Karpas-422 (cell line): ENCODE data around the gene TMEM131L. TPM values are rescaled to one million over a fixed set of nuclear protein-coding genes. Genes with fewer than 3 reads are reported as not detected.
"Not testable (repeated sequence)": the region's sequence is repeated elsewhere in the genome, so short reads cannot be mapped to it uniquely, and the experiment has no call there.

ENCODE experiments used
- DNase-seq: peaks from one replicate; pipeline ENCODE4 v3.0.0-alpha.2; 2015
- H2AFZ ChIP-seq: fragments of 200-600 bp; sonication (generic); 2 replicates; pipeline ENCODE4 v1.6.1; 2014; ENCODE audit warnings: antibody characterized with exemption, low read length, mixed read lengths
- H3K27ac ChIP-seq: fragments of 200-600 bp; sonication (generic); 2 replicates; pipeline ENCODE4 v1.5.1; 2014; ENCODE audit warnings: mild to moderate bottlenecking, low read length, moderate library complexity
- H3K27me3 ChIP-seq: fragments of 200-600 bp; sonication (generic); 2 replicates; pipeline ENCODE4 v1.6.1; 2014; ENCODE audit warnings: low read length, mixed read lengths
- H3K36me3 ChIP-seq: fragments of 200-600 bp; sonication (generic); 2 replicates; pipeline ENCODE4 v1.6.1; 2014; ENCODE audit warnings: low read length, mixed read lengths; ENCODE audit not compliant: insufficient read depth
- H3K4me1 ChIP-seq: fragments of 200-600 bp; sonication (generic); 2 replicates; pipeline ENCODE4 v1.6.1; 2014; ENCODE audit warnings: mild to moderate bottlenecking, low read length, mixed read lengths
- H3K4me2 ChIP-seq: fragments of 200-600 bp; sonication (generic); 2 replicates; pipeline ENCODE4 v1.6.1; 2014; ENCODE audit warnings: low read length, low read depth, mild to moderate bottlenecking; ENCODE audit not compliant: poor library complexity, severe bottlenecking
- H3K4me3 ChIP-seq: fragments of 200-600 bp; sonication (generic); 2 replicates; pipeline ENCODE4 v1.5.1; 2014; ENCODE audit warnings: mild to moderate bottlenecking, antibody characterized with exemption, low read length, mixed read lengths
- H3K79me2 ChIP-seq: fragments of 200-600 bp; sonication (generic); 2 replicates; pipeline ENCODE4 v1.6.1; 2014; ENCODE audit warnings: mild to moderate bottlenecking, low read length, mixed read lengths
- H3K9ac ChIP-seq: fragments of 200-600 bp; sonication (generic); 2 replicates; pipeline ENCODE4 v1.6.0; 2014; ENCODE audit warnings: low read length
- H3K9me2 ChIP-seq: fragments of 200-600 bp; sonication (generic), shearing (Covaris generic); replicated peaks from 2 replicates; pipeline ENCODE4 v1.6.0; 2014; ENCODE audit warnings: mild to moderate bottlenecking, low read length, moderate library complexity; ENCODE audit not compliant: insufficient read depth
- H3K9me3 ChIP-seq: fragments of 300-700, 200-600 bp; sonication (generic); 2 replicates; pipeline ENCODE4 v1.6.1; 2014; ENCODE audit warnings: low read length, mixed read lengths
- H4K20me1 ChIP-seq: fragments of 200-600 bp; sonication (generic); 2 replicates; pipeline ENCODE4 v1.6.1; 2014; ENCODE audit warnings: mild to moderate bottlenecking, antibody characterized with exemption, low read length, low read depth; ENCODE audit not compliant: insufficient read depth
- total RNA-seq: library from RNA; depleted of rRNA; stranded (reverse); fragments of >200 nt; shearing (Covaris generic); gene quantifications from 2 replicates; pipeline ENCODE4 v1.2.3, GENCODE V29; 2014; ENCODE audit warnings: low replicate concordance; rRNA removed

The TMEM131L gene, protein sequence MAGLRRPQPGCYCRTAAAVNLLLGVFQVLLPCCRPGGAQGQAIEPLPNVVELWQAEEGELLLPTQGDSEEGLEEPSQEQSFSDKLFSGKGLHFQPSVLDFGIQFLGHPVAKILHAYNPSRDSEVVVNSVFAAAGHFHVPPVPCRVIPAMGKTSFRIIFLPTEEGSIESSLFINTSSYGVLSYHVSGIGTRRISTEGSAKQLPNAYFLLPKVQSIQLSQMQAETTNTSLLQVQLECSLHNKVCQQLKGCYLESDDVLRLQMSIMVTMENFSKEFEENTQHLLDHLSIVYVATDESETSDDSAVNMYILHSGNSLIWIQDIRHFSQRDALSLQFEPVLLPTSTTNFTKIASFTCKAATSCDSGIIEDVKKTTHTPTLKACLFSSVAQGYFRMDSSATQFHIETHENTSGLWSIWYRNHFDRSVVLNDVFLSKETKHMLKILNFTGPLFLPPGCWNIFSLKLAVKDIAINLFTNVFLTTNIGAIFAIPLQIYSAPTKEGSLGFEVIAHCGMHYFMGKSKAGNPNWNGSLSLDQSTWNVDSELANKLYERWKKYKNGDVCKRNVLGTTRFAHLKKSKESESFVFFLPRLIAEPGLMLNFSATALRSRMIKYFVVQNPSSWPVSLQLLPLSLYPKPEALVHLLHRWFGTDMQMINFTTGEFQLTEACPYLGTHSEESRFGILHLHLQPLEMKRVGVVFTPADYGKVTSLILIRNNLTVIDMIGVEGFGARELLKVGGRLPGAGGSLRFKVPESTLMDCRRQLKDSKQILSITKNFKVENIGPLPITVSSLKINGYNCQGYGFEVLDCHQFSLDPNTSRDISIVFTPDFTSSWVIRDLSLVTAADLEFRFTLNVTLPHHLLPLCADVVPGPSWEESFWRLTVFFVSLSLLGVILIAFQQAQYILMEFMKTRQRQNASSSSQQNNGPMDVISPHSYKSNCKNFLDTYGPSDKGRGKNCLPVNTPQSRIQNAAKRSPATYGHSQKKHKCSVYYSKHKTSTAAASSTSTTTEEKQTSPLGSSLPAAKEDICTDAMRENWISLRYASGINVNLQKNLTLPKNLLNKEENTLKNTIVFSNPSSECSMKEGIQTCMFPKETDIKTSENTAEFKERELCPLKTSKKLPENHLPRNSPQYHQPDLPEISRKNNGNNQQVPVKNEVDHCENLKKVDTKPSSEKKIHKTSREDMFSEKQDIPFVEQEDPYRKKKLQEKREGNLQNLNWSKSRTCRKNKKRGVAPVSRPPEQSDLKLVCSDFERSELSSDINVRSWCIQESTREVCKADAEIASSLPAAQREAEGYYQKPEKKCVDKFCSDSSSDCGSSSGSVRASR (N-terminal part only)
- 28.0 and 54.8 TPM in 2 replicates for total RNA-seq

DNA sequence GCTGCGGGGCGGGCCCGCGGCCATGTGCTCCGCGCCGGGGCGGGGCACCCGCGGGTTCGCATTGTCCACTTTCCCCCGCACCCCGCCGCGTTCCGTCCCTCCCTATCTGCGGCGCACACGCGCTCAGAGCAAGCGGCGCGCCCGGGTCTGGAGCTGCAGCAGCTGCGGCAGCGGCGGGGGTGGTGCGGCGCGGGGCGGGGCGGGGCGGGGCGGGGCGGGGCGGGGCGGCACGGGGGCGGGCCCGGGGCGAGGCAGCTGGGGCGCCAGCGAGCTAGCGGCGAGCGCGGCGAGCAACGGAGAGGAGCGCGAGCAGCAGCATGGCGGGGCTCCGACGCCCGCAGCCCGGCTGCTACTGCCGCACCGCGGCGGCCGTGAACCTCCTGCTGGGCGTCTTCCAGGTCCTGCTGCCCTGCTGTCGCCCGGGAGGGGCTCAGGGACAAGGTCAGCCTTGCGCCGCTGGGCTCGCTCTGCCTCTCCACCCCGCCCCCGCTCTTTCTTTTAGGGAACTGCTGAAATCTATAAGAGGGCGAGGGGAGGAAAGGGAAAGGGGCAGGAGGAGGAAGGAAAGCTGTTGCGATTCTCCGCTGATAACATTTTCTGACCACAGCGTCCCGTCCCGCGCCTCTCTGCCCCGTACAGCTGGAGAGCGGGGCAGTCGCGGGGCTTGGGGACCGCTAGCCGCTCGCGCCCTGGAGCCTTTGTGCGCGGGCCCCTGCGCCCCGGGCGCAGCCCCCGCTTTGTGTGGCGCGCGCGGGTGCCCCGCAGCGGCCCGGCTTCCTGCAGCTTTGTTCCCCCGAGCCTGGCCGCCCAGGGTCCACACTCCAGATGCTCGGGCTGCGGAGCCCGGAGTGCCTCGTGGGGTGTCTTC is at the start of gene TMEM131L:
Gene TMEM131L, plus strand, starts transcription at position 280 of the 868 bp plus-strand sequence. Its CDS starts 38 bp downstream, at position 318.
- Histone ChIP-seq H3K4me3 (peak within 1 kb of the TSS; percentile 77), H4K20me1 (peaks cover 34% of the 10 kb centered on the region), H3K27ac (peak within 1 kb of the TSS; percentile 88), H3K4me2 (peak within 1 kb of the TSS; percentile 99), H3K9me2 (no peaks in the 10 kb centered on the region), H3K9me3 (no peaks in the 10 kb centered on the region), H3K36me3 (peaks cover 15% of the 10 kb centered on the region), H3K9ac (peak within 1 kb of the TSS; percentile 83), H3K27me3 (no peaks in the 10 kb centered on the region), H3K79me2 (peaks cover 24% of the 10 kb centered on the region), H3K4me1 (peaks cover 61% of the 10 kb centered on the region), H2AFZ (peak within 1 kb of the TSS; percentile 90)
- peak; percentile 93 for DNase-seq

DNA sequence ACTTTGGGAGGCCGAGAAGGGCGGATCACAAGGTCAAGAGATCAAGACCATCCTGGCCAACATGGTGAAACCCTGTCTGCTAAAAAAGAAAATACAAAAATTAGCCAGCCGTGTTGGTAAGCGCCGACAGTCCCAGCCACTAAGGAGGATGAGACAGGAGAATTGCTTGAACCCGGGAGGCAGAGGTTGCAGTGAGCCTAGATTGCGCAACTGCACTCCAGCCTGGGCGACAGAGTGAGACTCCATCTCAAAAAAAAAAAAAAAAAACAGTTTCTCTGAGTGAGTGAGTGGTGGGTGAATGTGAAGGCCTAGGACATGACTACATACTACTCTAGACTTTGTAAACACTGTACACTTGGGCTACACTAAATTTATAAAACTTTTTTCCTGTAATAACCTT is 49.7 kb upstream of the TMEM131L start:
- not testable (repeated sequence) for H3K9me3 ChIP-seq, H4K20me1 ChIP-seq, H3K36me3 ChIP-seq, H3K9ac ChIP-seq, H3K27me3 ChIP-seq, H3K27ac ChIP-seq, H2AFZ ChIP-seq, H3K4me3 ChIP-seq, H3K4me1 ChIP-seq, H3K4me2 ChIP-seq, H3K9me2 ChIP-seq, DNase-seq, H3K79me2 ChIP-seq

DNA sequence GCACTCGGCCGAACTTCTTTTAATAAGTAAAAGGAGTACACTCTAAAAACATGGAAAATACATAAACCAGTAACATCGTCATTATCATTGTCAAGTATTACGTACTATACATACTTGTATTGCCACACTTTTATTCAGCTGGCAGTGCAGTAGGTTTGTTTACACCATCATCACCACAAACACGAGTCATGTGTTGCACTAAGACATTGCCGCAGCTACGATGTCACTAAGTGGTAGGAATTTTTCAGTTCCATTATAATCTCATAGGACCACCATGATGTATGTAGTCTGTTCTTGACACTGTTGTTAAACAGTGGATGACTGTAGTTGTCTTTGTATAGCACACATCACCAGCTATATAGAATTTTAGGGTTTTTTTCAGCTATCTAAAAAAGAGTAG is 48.0 kb upstream of the TMEM131L start:
- H3K79me2 ChIP-seq, result no peaks in the 10 kb centered on the region
- H4K20me1 ChIP-seq, result no peaks in the 10 kb centered on the region
- H3K9me2 ChIP-seq, result no peaks in the 10 kb centered on the region
- H3K9ac ChIP-seq, result no peak overlapping the region
- peaks cover 3% of the 10 kb centered on the region; the same call in 1 of the 2 replicates for H3K4me1 ChIP-seq
- no peak overlapping the region for H3K27ac ChIP-seq
- H3K9me3 ChIP-seq, result no peaks in the 10 kb centered on the region
- no peak overlapping the region for H3K4me3 ChIP-seq
- H3K4me2 ChIP-seq, result no peak overlapping the region
- peaks cover 6% of the 10 kb centered on the region; the same call in 1 of the 2 replicates for H3K36me3 ChIP-seq
- no peak for DNase-seq
- no peaks in the 10 kb centered on the region for H3K27me3 ChIP-seq
- no peak overlapping the region for H2AFZ ChIP-seq

DNA sequence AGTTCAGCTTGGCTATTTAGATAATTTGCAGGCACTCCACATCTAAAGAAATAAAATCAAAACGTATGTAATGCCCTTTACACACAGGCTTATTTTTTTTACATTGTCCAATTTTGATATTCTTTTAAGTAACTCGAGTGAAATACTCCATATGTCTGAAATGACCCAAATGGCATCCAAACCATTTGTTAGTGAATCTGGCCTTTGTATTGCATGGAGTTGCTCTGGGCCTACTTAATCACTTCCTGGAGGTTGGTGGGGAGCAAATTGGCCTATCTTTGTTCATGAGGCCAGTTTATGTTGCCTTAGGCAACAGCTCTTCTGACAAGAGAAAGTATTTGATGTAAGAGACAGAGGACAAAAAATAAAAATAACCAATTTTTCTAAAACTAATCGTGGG is 47.6 kb upstream of the TMEM131L start:
- no peaks in the 10 kb centered on the region for H3K79me2 ChIP-seq
- H3K4me1 ChIP-seq, result peaks cover 3% of the 10 kb centered on the region; the same call in 1 of the 2 replicates
- H3K27me3 ChIP-seq, result no peaks in the 10 kb centered on the region
- no peak for DNase-seq
- H3K4me3 ChIP-seq, result no peak overlapping the region
- H4K20me1 ChIP-seq, result no peaks in the 10 kb centered on the region
- no peak overlapping the region for H3K4me2 ChIP-seq
- peaks cover 6% of the 10 kb centered on the region; the same call in 1 of the 2 replicates for H3K36me3 ChIP-seq
- H2AFZ ChIP-seq, result no peak overlapping the region
- H3K9me3 ChIP-seq, result no peaks in the 10 kb centered on the region
- H3K9me2 ChIP-seq, result no peaks in the 10 kb centered on the region
- no peak overlapping the region for H3K27ac ChIP-seq
- no peak overlapping the region for H3K9ac ChIP-seq

DNA sequence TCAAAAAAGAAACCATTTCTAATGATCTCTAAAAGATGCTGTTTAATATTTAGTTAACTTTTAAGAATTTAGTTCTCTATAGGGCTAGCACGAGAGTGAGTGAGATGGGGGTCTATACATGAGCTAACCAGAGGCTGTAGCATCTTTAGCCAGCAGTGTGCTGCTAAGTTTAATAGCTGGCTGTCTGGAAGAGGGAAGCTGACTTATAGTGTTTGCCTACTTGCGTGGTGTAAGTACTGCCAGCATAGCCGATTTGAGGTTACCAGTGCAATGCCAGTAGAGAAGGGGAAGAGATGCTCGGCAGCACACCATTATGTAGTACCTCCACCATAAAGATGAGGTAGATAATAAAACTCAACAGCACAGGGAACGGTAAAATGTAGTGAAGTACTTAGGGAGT is 47.1 kb upstream of the TMEM131L start:
- H3K9me2 ChIP-seq, result no peaks in the 10 kb centered on the region
- H3K9ac ChIP-seq, result no peak overlapping the region
- H3K79me2 ChIP-seq, result no peaks in the 10 kb centered on the region
- no peak overlapping the region for H3K27ac ChIP-seq
- no peak overlapping the region for H3K4me3 ChIP-seq
- H3K36me3 ChIP-seq, result peaks cover 6% of the 10 kb centered on the region; the same call in 1 of the 2 replicates
- no peaks in the 10 kb centered on the region for H3K27me3 ChIP-seq
- no peak overlapping the region for H2AFZ ChIP-seq
- peaks cover 3% of the 10 kb centered on the region; the same call in 1 of the 2 replicates for H3K4me1 ChIP-seq
- DNase-seq, result no peak
- no peaks in the 10 kb centered on the region for H3K9me3 ChIP-seq
- H3K4me2 ChIP-seq, result no peak overlapping the region
- H4K20me1 ChIP-seq, result no peaks in the 10 kb centered on the region

DNA sequence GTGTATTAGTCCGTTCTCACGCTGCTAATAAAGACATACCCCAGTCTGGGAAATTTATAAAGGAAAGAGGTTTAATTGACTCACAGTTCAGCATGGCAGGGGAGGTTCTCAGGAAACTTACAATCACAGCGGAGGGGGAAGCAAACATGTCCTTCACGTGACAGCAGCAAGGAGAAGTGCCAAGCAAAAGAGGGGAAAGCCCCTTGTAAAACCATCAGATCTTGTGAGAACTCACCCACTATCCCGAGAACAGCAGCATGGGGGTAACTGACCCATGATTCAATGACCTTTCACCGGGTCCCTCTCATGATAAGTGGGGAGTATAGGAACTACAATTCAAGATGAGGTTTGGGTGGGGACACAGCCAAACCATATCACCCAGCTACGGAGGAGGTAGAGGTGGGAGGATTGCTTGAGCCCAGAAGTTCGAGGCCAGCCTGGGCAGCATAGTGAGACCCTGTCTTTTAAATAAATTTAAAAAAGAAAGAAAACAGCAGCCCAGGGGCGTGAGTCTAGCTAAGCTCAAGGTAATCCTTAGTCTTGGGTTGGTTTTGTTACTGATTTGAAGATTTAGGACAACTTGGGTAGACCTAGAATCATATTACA is 46.4 kb upstream of the TMEM131L start:
- Histone ChIP-seq H3K27ac (no peak overlapping the region), H4K20me1 (no peaks in the 10 kb centered on the region), H3K9me2 (no peaks in the 10 kb centered on the region), H3K27me3 (no peaks in the 10 kb centered on the region), H3K4me2 (no peak overlapping the region), H3K79me2 (no peaks in the 10 kb centered on the region), H3K36me3 (peaks cover 6% of the 10 kb centered on the region; the same call in 1 of the 2 replicates), H3K4me3 (no peak overlapping the region), H3K4me1 (peaks cover 3% of the 10 kb centered on the region; the same call in 1 of the 2 replicates), H3K9me3 (no peaks in the 10 kb centered on the region), H3K9ac (no peak overlapping the region), H2AFZ (no peak overlapping the region)
- no peak for DNase-seq

DNA sequence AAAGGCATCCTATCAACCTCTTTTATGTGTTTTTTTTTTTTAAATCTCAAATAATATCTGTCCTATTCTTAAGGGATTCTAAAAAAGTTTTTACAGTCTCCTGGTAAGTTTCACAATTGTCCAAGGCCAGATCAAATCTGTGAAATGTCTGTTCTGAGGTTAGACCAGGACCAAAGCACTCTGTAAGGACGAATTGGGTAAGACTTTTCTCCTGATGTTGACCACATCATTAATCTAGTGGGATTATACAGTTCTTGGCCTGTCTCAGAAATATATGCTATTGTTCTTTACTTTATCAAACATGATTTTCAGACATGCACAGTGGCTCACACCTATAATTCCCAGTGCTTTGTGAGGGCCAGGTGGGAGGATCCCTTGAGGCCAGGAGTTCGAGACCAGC is 45.8 kb upstream of the TMEM131L start:
- H3K27me3 ChIP-seq, result no peaks in the 10 kb centered on the region
- H2AFZ ChIP-seq, result no peak overlapping the region
- H4K20me1 ChIP-seq, result no peaks in the 10 kb centered on the region
- no peaks in the 10 kb centered on the region for H3K9me3 ChIP-seq
- H3K4me3 ChIP-seq, result no peak overlapping the region
- H3K9me2 ChIP-seq, result no peaks in the 10 kb centered on the region
- DNase-seq, result no peak
- no peak overlapping the region for H3K4me2 ChIP-seq
- H3K9ac ChIP-seq, result no peak overlapping the region
- H3K4me1 ChIP-seq, result peaks cover 3% of the 10 kb centered on the region; the same call in 1 of the 2 replicates
- H3K79me2 ChIP-seq, result no peaks in the 10 kb centered on the region
- H3K27ac ChIP-seq, result no peak overlapping the region
- peaks cover 5% of the 10 kb centered on the region; the same call in 1 of the 2 replicates for H3K36me3 ChIP-seq
